ENCODE results near the gene TBCCD1.

Gene TBCCD1

GRCh38 chr3:186605561-186606545, 38.7 kb upstream of the TBCCD1 start:
- no peaks in the 10 kb centered on the region for H3K27me3 ChIP-seq (ENCODE audit: insufficient read depth, low read length)
- TF ChIP-seq EZH2 (IDR thresholded peaks at IDR 0.05; ENCODE audit: borderline replicate concordance, low read length) = no peak
- TF ChIP-seq, protein P1, sequence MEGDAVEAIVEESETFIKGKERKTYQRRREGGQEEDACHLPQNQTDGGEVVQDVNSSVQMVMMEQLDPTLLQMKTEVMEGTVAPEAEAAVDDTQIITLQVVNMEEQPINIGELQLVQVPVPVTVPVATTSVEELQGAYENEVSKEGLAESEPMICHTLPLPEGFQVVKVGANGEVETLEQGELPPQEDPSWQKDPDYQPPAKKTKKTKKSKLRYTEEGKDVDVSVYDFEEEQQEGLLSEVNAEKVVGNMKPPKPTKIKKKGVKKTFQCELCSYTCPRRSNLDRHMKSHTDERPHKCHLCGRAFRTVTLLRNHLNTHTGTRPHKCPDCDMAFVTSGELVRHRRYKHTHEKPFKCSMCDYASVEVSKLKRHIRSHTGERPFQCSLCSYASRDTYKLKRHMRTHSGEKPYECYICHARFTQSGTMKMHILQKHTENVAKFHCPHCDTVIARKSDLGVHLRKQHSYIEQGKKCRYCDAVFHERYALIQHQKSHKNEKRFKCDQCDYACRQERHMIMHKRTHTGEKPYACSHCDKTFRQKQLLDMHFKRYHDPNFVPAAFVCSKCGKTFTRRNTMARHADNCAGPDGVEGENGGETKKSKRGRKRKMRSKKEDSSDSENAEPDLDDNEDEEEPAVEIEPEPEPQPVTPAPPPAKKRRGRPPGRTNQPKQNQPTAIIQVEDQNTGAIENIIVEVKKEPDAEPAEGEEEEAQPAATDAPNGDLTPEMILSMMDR (IDR thresholded peaks at IDR 0.05; ENCODE audit: low read length) = no peak
- H3K4me2 ChIP-seq (ENCODE audit: low read length) = no peak overlapping the region
- H3K4me3 ChIP-seq (ENCODE audit: low read depth, low read length, poor library complexity, severe bottlenecking) = no peak overlapping the region
- H3K9ac ChIP-seq (ENCODE audit: low read length) = no peak overlapping the region
- no peaks in the 10 kb centered on the region for H3K4me1 ChIP-seq (ENCODE audit: insufficient read depth, low read length, severe bottlenecking)
- no peaks in the 10 kb centered on the region for H3K79me2 ChIP-seq (ENCODE audit: insufficient read depth, low read length)
- H3K9me3 ChIP-seq (ENCODE audit: low read length) = no peaks in the 10 kb centered on the region
- no peaks in the 10 kb centered on the region; the same call in 1 of the 2 replicates for H3K36me3 ChIP-seq (ENCODE audit: insufficient read depth, low read length)
- H3K27ac ChIP-seq (ENCODE audit: low read depth, low read length, poor library complexity, severe bottlenecking) = no peak overlapping the region
- no peaks in the 10 kb centered on the region for H3K9me2 ChIP-seq (ENCODE audit: low read depth, low read length)
- no peaks in the 10 kb centered on the region for H3F3A ChIP-seq (ENCODE audit: insufficient read depth, low read length)
- no peak overlapping the region for H2AFZ ChIP-seq (ENCODE audit: low read length)
- H4K20me1 ChIP-seq (ENCODE audit: insufficient read depth, low read length) = no peaks in the 10 kb centered on the region

DNA sequence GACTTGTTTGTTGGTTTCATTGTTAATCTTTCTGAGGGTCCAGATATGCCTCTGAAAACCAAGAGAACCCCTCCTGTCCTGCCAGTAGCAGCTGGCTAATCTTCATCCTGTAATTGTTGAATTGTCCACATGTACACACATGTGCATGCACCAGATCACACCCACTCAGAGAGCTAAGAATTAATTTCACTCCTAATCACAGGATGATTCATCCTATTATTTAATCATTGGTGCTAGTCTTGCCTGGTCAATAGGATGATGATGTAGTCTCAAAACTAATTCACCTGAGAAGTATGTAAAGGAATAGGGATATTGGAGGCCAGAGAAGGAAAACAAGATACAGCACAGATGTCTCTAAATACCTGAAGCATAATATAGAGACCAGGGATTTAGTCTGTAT, 37.9 kb upstream of the TBCCD1 start:
- Histone ChIP-seq H3K4me3 (ENCODE audit: low read depth, low read length, poor library complexity, severe bottlenecking) (no peak overlapping the region), H3K4me2 (ENCODE audit: low read length) (no peak overlapping the region), H4K20me1 (ENCODE audit: insufficient read depth, low read length) (no peaks in the 10 kb centered on the region), H3K4me1 (ENCODE audit: insufficient read depth, low read length, severe bottlenecking) (no peaks in the 10 kb centered on the region), H3F3A (ENCODE audit: insufficient read depth, low read length) (no peaks in the 10 kb centered on the region), H3K27me3 (ENCODE audit: insufficient read depth, low read length) (no peaks in the 10 kb centered on the region), H3K27ac (ENCODE audit: low read depth, low read length, poor library complexity, severe bottlenecking) (no peak overlapping the region), H3K9me3 (ENCODE audit: low read length) (no peaks in the 10 kb centered on the region), H3K36me3 (ENCODE audit: insufficient read depth, low read length) (no peaks in the 10 kb centered on the region; the same call in 1 of the 2 replicates), H3K79me2 (ENCODE audit: insufficient read depth, low read length) (no peaks in the 10 kb centered on the region), H3K9me2 (ENCODE audit: low read depth, low read length) (no peaks in the 10 kb centered on the region), H3K9ac (ENCODE audit: low read length) (no peak overlapping the region), H2AFZ (ENCODE audit: low read length) (no peak overlapping the region)
- no peak for TF ChIP-seq EZH2 (IDR thresholded peaks at IDR 0.05; ENCODE audit: borderline replicate concordance, low read length)
- TF ChIP-seq, protein P1 (IDR thresholded peaks at IDR 0.05; ENCODE audit: low read length) = no peak

- no peaks in the 10 kb centered on the region for H4K20me1 ChIP-seq (ENCODE audit: insufficient read depth, low read length)
- no peak overlapping the region for H3K4me3 ChIP-seq (ENCODE audit: low read depth, low read length, poor library complexity, severe bottlenecking)
- no peaks in the 10 kb centered on the region for H3K4me1 ChIP-seq (ENCODE audit: insufficient read depth, low read length, severe bottlenecking)
- no peaks in the 10 kb centered on the region; the same call in 1 of the 2 replicates for H3K36me3 ChIP-seq (ENCODE audit: insufficient read depth, low read length)
- H3K4me2 ChIP-seq (ENCODE audit: low read length) = no peak overlapping the region
- H3K9me3 ChIP-seq (ENCODE audit: low read length) = no peaks in the 10 kb centered on the region
- no peak overlapping the region for H3K9ac ChIP-seq (ENCODE audit: low read length)
- no peaks in the 10 kb centered on the region for H3K27me3 ChIP-seq (ENCODE audit: insufficient read depth, low read length)
- no peaks in the 10 kb centered on the region for H3K79me2 ChIP-seq (ENCODE audit: insufficient read depth, low read length)
- TF ChIP-seq, protein P1 (IDR thresholded peaks at IDR 0.05; ENCODE audit: low read length) = no peak
- no peak for TF ChIP-seq EZH2 (IDR thresholded peaks at IDR 0.05; ENCODE audit: borderline replicate concordance, low read length)
- no peak overlapping the region for H2AFZ ChIP-seq (ENCODE audit: low read length)
- H3K9me2 ChIP-seq (ENCODE audit: low read depth, low read length) = no peaks in the 10 kb centered on the region
- H3K27ac ChIP-seq (ENCODE audit: low read depth, low read length, poor library complexity, severe bottlenecking) = no peak overlapping the region
- no peaks in the 10 kb centered on the region for H3F3A ChIP-seq (ENCODE audit: insufficient read depth, low read length)
Observed at GRCh38 chr3:186603159-186603558, 36.0 kb upstream of the TBCCD1 start.

All from OCI-LY1 (cell line).